Activated naive CD4-positive, alpha-beta T cell treated with anti-CD3 and anti-CD28 coated beads, Interleukin-2, amount 50 U/mL, for 24 hours (primary cell): ENCODE measurements around the gene ARPIN.
A peak's percentile ranks its signal among the peaks of the same experiment; 100 is the strongest.
"Not testable (repeated sequence)": the region's sequence is repeated elsewhere in the genome, so short reads cannot be mapped to it uniquely, and the experiment has no call there.

ENCODE experiments used
- H3K27ac Mint-ChIP-seq: one replicate; pipeline ENCODE4 v1.8.0; 2021; ENCODE audit warnings: mild to moderate bottlenecking, mixed read lengths
- H3K27me3 Mint-ChIP-seq: one replicate; pipeline ENCODE4 v1.8.0; 2021; ENCODE audit warnings: mixed read lengths
- H3K36me3 Mint-ChIP-seq: one replicate; pipeline ENCODE4 v1.8.0; 2021; ENCODE audit warnings: mixed read lengths
- H3K4me1 Mint-ChIP-seq: one replicate; pipeline ENCODE4 v1.8.0; 2021; ENCODE audit warnings: mixed read lengths
- H3K4me3 Mint-ChIP-seq: one replicate; pipeline ENCODE4 v1.8.0; 2021; ENCODE audit warnings: mild to moderate bottlenecking, mixed read lengths
- H3K9me3 Mint-ChIP-seq: one replicate; pipeline ENCODE4 v1.8.0; 2021; ENCODE audit warnings: mixed read lengths

ARPIN gene

GRCh38 chr15:89912674-89913396, at the start of gene ARPIN:
Gene ARPIN, minus strand, starts transcription at chr15:89912952. Its CDS starts 117 bp downstream, at chr15:89912835.
- peak within 1 kb of the TSS; percentile 26 for H3K4me3 Mint-ChIP-seq
- no peaks in the 10 kb centered on the region for H3K9me3 Mint-ChIP-seq
- H3K27me3 Mint-ChIP-seq, result peaks cover 31% of the 10 kb centered on the region
- no peaks in the 10 kb centered on the region for H3K36me3 Mint-ChIP-seq
- H3K4me1 Mint-ChIP-seq, result peaks cover 7% of the 10 kb centered on the region
- H3K27ac Mint-ChIP-seq, result no peak within 1 kb of the TSS

DNA sequence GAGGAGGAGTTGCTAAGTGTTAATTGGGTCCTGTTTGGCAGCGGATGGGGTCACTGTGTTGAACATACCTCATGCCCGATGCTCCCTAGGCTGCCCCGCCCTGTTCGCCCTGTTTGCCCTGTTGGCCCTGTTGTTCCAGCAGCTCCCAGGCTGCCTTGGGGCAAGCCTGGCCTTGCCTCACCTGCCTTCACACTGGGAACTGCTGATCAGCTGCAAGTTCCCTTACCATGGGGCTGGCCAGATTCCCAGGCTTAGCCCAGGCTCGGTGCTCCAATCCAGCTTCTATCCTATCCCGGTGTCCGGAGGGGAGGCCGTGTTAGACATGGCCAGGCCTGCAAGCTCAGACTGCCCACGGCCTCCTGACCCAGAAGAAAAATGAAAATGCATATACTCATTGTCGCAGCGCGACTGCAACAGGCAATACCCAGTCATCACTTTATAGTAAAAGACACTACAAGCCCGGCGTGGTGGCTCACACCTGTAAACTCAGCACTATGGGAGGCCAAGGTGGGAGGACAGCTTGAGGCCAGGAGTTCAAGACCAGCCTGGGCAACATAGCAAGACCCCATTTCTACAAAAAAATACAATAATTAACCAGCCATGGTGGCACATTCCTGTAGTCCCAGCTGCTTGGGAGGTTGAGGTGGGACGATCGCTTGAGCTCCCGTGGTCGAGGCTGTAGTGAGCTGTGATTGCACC, 45.5 kb upstream of the ARPIN start:
- no peak overlapping the region for H3K27ac Mint-ChIP-seq
- no peaks in the 10 kb centered on the region for H3K27me3 Mint-ChIP-seq
- H3K4me3 Mint-ChIP-seq, result no peak overlapping the region
- no peaks in the 10 kb centered on the region for H3K4me1 Mint-ChIP-seq
- H3K9me3 Mint-ChIP-seq, result no peaks in the 10 kb centered on the region
- no peaks in the 10 kb centered on the region for H3K36me3 Mint-ChIP-seq

- not testable (repeated sequence) for H3K36me3 Mint-ChIP-seq, H3K27ac Mint-ChIP-seq, H3K27me3 Mint-ChIP-seq, H3K4me1 Mint-ChIP-seq, H3K9me3 Mint-ChIP-seq, H3K4me3 Mint-ChIP-seq
These were observed 42.8 kb upstream of the ARPIN start for GRCh38 chr15:89955449-89955998.

GRCh38 chr15:89954541-89954940, 41.8 kb upstream of the ARPIN start:
- Mint-ChIP-seq H3K4me1 (no peaks in the 10 kb centered on the region), H3K36me3 (no peaks in the 10 kb centered on the region), H3K9me3 (no peaks in the 10 kb centered on the region), H3K27ac (no peak overlapping the region), H3K27me3 (peaks cover 2% of the 10 kb centered on the region), H3K4me3 (no peak overlapping the region)

DNA sequence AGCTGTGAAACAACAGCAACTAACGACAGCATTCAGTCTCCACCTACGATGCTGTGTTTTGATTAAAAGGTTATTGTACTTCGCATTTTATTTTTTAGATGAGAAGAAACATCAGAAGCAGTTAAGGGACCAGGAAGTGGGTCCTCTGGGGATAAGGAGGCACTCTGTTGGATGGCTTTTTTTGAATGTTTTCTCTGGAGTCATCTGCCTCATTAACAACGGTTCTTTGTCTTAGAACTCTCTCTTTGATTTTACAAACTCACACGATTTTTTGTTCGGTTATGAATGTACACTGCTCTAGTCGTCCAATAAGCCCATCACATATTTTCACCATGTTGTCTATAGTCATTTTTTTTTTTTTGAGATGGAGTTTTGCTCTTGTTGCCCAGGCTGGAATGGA, 36.0 kb upstream of the ARPIN start:
- Mint-ChIP-seq H3K36me3 (no peaks in the 10 kb centered on the region), H3K4me1 (no peaks in the 10 kb centered on the region), H3K27me3 (peaks cover 2% of the 10 kb centered on the region), H3K27ac (no peak overlapping the region), H3K4me3 (no peak overlapping the region), H3K9me3 (no peaks in the 10 kb centered on the region)

DNA sequence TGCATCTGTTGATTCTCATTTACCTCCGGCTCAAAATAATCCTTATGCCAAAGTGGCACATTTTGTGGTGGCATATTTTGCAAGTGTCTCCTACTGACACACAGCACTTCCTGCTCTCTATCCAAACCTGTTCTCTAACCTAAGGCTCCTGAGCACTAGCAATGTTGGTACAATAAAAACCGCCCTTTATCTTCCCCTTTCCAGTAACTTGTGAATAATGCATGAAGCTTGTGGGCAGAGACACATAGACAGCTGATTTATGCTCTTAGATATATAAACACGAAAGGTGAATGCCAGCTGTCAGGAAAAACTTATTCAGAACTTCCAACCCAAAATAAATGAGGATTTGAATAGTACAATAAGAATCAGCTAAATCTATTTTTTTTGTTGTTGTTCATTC, 34.6 kb upstream of the ARPIN start:
- Mint-ChIP-seq H3K4me3 (no peak overlapping the region), H3K9me3 (no peaks in the 10 kb centered on the region), H3K36me3 (peaks cover 2% of the 10 kb centered on the region), H3K4me1 (no peaks in the 10 kb centered on the region), H3K27me3 (no peaks in the 10 kb centered on the region), H3K27ac (no peak overlapping the region)

- no peaks in the 10 kb centered on the region for H3K9me3 Mint-ChIP-seq
- no peak overlapping the region for H3K4me3 Mint-ChIP-seq
- H3K27ac Mint-ChIP-seq, result no peak overlapping the region
- H3K36me3 Mint-ChIP-seq, result peaks cover 2% of the 10 kb centered on the region
- no peaks in the 10 kb centered on the region for H3K27me3 Mint-ChIP-seq
- H3K4me1 Mint-ChIP-seq, result no peaks in the 10 kb centered on the region
These were observed 34.0 kb upstream of the ARPIN start for GRCh38 chr15:89946681-89947299.

GRCh38 chr15:89943721-89944120, 31.0 kb upstream of the ARPIN start:
- not testable (repeated sequence) for H3K4me1 Mint-ChIP-seq, H3K4me3 Mint-ChIP-seq, H3K27me3 Mint-ChIP-seq, H3K9me3 Mint-ChIP-seq, H3K27ac Mint-ChIP-seq, H3K36me3 Mint-ChIP-seq

GRCh38 chr15:89939910-89940309, 27.2 kb upstream of the ARPIN start:
- peaks cover 2% of the 10 kb centered on the region for H3K36me3 Mint-ChIP-seq
- H3K27me3 Mint-ChIP-seq, result peaks cover 3% of the 10 kb centered on the region
- H3K27ac Mint-ChIP-seq, result peak overlapping the region; percentile 2
- no peak overlapping the region for H3K4me3 Mint-ChIP-seq
- H3K9me3 Mint-ChIP-seq, result no peaks in the 10 kb centered on the region
- peaks cover 18% of the 10 kb centered on the region for H3K4me1 Mint-ChIP-seq

DNA sequence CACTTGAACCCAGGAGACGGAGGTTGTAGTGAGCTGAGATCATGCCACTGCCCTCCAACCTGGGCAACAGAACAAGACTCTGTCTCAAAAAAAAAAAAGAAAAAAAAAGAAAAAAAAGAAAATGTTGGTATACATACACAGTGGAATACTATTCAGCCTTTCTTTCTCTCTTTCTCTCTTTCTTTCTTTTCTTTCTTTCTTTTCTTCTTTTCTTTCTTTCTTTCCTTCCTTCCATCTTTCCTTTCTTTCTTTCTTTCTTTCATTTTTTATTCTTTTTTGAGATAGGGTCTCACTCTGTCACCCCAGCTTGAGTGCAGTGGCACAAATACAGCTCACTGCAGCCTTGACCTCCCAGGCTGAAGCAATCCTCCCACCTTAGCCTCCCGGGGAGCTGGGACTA, 26.6 kb upstream of the ARPIN start:
- peak overlapping the region; percentile 48 for H3K27ac Mint-ChIP-seq
- not testable (repeated sequence) for H3K4me3 Mint-ChIP-seq, H3K36me3 Mint-ChIP-seq, H3K9me3 Mint-ChIP-seq, H3K27me3 Mint-ChIP-seq
- H3K4me1 Mint-ChIP-seq, result peaks cover 18% of the 10 kb centered on the region

- peaks cover 18% of the 10 kb centered on the region for H3K4me1 Mint-ChIP-seq
- H3K9me3 Mint-ChIP-seq, result no peaks in the 10 kb centered on the region
- peaks cover 3% of the 10 kb centered on the region for H3K27me3 Mint-ChIP-seq
- H3K36me3 Mint-ChIP-seq, result no peaks in the 10 kb centered on the region
- no peak overlapping the region for H3K27ac Mint-ChIP-seq
- H3K4me3 Mint-ChIP-seq, result no peak overlapping the region
These were observed 24.9 kb upstream of the ARPIN start for GRCh38 chr15:89937365-89938350.

DNA sequence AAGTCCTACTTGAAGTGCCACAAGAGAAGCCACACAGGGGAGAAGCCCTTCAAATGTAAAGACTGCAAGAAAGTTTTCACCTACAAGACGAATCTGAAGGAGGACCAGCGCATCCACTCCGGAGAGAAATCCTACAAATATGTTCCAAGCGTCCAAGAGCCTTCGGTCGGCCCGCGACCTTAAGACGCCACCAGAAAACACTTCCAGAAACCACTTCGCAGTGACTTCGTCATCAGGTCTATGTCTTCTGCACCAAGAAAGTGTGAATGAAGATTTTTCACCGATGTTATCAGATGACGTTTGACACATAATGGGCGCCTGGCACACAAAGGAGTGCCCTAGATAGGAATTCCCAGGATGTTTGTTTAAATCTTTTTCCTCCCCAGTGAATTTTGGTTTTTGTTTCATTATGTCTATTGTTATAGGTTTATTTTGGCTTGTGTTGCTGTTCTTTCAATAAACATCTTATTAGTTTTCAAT, 24.1 kb upstream of the ARPIN start:
- Mint-ChIP-seq H3K36me3 (no peaks in the 10 kb centered on the region), H3K27me3 (peaks cover 3% of the 10 kb centered on the region), H3K4me3 (no peak overlapping the region), H3K9me3 (no peaks in the 10 kb centered on the region), H3K4me1 (peaks cover 18% of the 10 kb centered on the region), H3K27ac (no peak overlapping the region)

GRCh38 chr15:89936051-89936785, 23.5 kb upstream of the ARPIN start:
- H3K4me3 Mint-ChIP-seq, result no peak overlapping the region
- H3K9me3 Mint-ChIP-seq, result no peaks in the 10 kb centered on the region
- H3K27ac Mint-ChIP-seq, result no peak overlapping the region
- peaks cover 18% of the 10 kb centered on the region for H3K4me1 Mint-ChIP-seq
- no peaks in the 10 kb centered on the region for H3K36me3 Mint-ChIP-seq
- H3K27me3 Mint-ChIP-seq, result peaks cover 3% of the 10 kb centered on the region

DNA sequence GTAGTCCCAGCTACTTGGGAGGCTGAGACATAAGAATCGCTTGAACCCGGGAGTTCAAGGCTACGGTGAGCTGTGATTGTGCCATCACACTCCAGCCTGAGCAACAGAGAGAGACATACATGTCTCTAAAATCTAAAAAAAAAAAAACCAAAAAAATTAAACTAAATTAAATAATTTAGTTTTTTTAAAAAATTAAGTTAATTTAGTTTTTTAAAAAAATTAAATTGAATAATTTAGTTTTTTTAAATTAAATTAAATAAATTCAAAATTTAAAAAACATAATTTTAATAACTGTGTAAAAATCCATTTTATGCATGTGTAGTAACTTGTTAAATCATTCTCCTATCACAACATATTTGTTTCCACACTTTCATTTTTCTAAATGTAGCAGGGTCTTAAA, 20.1 kb upstream of the ARPIN start:
- H3K9me3 Mint-ChIP-seq, result no peaks in the 10 kb centered on the region
- H3K4me3 Mint-ChIP-seq, result no peak overlapping the region
- H3K36me3 Mint-ChIP-seq, result no peaks in the 10 kb centered on the region
- no peak overlapping the region for H3K27ac Mint-ChIP-seq
- no peaks in the 10 kb centered on the region for H3K27me3 Mint-ChIP-seq
- H3K4me1 Mint-ChIP-seq, result peaks cover 18% of the 10 kb centered on the region
